Skeletal muscle satellite cell (primary cell): ENCODE results near the gene MVB12B.

ENCODE experiments used
- H3K27me3 ChIP-seq: 2 replicates; pipeline ENCODE4 v1.7.0; 2013; ENCODE audit warnings: low read length; ENCODE audit not compliant: control insufficient read depth, insufficient read depth
- H3K36me3 ChIP-seq: 2 replicates; pipeline ENCODE4 v1.7.0; 2013; ENCODE audit warnings: mild to moderate bottlenecking, control low read depth, low read length; ENCODE audit not compliant: insufficient read depth
- H3K4me1 ChIP-seq: 2 replicates; pipeline ENCODE4 v1.7.0; 2013; ENCODE audit warnings: low read length; ENCODE audit not compliant: control insufficient read depth, insufficient read depth
- H3K4me2 ChIP-seq: 2 replicates; pipeline ENCODE4 v1.7.0; 2013; ENCODE audit warnings: mild to moderate bottlenecking, low read length
- H3K4me3 ChIP-seq: 2 replicates; pipeline ENCODE4 v1.7.0; 2013; ENCODE audit warnings: low read length
- H3K9ac ChIP-seq: 2 replicates; pipeline ENCODE4 v1.7.0; 2013; ENCODE audit warnings: mild to moderate bottlenecking, low read depth, low read length, moderate library complexity
- H3K9me3 ChIP-seq: replicated peaks from 2 replicates; pipeline ENCODE4 v1.7.0; 2013; ENCODE audit warnings: mild to moderate bottlenecking, control low read depth, low read length

Gene MVB12B

DNA sequence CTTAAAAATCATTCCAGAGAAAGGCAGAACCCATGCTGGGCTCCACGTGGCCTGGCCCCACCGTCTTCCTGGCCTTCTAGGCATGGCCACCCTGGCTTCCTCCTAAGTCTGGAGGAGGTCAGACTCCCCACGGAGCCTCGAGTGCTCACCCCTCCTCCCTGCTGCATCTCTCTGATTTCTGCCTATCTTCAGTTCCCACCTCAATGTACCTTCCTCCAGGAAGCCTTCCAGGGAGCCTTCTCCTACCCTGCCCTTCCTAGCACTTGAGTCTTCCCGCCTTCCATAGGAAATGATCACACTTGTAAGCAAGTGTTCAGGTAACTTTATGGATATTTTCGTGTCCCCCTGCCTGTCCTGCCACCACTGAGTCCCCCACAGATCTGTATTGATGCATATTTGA lies 92.0 kb downstream of the MVB12B start:
- peaks cover 2% of the 10 kb centered on the region for H3K4me1 ChIP-seq
- H3K4me2 ChIP-seq, result no peak overlapping the region
- no peak overlapping the region for H3K9ac ChIP-seq
- no peak overlapping the region for H3K4me3 ChIP-seq
- H3K9me3 ChIP-seq, result no peaks in the 10 kb centered on the region
- no peaks in the 10 kb centered on the region for H3K27me3 ChIP-seq
- H3K36me3 ChIP-seq, result no peaks in the 10 kb centered on the region

DNA sequence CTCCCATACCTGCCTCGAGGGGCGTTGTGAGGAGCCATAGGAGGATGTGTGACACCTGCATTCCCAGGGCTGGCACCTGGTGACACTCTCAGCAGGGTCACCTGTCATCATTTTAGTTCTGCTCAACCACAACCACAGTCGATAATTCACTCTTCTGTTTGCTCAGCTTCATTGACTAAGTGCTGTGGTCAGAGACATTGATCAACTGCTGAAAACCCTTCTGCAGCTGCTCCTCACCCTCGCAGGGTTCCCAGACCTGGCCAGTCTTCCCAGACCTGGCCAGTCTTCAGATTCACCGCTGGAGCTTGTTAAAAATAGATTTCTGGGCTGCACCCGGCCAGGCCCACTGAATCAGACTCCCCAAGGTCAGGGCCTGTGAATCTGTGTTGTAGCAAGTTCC lies 92.8 kb downstream of the MVB12B start:
- Histone ChIP-seq H3K4me2 (no peak overlapping the region), H3K4me3 (no peak overlapping the region), H3K36me3 (no peaks in the 10 kb centered on the region), H3K27me3 (no peaks in the 10 kb centered on the region), H3K9me3 (no peaks in the 10 kb centered on the region), H3K9ac (no peak overlapping the region), H3K4me1 (peaks cover 2% of the 10 kb centered on the region)

DNA sequence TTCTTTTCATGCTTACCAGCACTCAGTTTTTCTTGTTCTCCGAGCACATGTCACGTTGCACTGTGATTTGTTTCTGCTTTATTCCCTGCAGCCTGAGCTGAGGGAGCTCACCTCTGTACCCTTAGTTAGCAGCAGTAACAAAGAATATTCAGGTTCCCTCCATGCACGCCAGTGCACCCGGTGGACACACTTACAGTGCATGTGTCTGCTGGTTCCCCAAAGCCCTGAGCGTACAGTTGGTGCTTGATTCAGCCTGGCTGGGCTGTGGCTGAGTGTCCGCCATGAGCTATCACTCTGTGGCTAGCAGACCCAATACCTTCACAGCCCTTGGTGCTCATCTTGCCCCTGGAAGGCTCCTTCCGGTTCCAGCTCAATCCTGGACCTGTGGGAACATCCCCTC lies 93.5 kb downstream of the MVB12B start:
- Histone ChIP-seq H3K9ac (no peak overlapping the region), H3K4me1 (peaks cover 2% of the 10 kb centered on the region), H3K9me3 (no peaks in the 10 kb centered on the region), H3K4me3 (no peak overlapping the region), H3K36me3 (no peaks in the 10 kb centered on the region), H3K4me2 (no peak overlapping the region), H3K27me3 (no peaks in the 10 kb centered on the region)

DNA sequence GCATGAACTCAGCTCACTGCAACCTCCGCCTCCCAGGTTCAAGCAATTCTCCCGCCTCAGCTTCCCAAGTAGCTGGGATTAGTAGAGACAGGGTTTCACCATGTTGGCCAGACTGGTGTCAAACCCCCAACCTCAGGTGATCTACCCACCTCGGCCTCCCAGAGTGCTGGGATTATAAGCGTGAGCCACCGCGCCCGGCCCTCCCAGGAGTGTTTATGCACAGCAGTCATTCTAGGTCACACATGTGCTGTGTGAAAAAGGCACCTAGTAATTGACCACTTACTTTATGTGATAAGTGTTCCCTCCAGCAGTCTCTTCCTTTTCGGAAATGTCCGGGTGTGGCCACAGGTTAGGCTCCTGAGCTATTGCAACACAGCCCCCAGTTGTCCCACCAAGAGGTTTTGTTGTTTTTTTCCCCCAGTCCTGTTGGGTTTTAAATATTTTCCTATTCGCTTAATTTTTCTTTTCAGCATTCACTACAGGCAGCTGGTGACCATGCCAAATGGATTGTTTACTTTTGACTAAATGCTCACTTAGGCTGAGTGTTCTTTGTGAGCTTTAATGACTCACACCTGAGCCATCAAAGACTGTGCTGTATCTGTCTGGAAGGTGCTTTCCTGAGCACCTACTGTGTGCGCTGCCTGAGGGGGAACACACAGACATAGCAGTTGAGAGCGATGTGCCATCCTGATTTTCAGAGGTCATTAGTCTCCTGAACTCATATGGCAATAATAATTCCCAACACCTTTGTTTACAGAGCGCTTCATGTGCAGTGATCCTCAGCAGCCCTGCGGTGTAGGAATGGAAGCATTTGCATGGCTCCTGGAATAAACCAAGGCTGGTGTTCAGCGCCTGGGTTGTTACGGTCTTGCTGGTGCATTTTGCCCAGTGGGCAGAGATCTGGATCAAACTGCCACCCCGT lies 94.3 kb downstream of the MVB12B start:
- no peak overlapping the region for H3K4me2 ChIP-seq
- H3K4me1 ChIP-seq, result peaks cover 2% of the 10 kb centered on the region
- no peak overlapping the region for H3K4me3 ChIP-seq
- H3K9ac ChIP-seq, result no peak overlapping the region
- H3K36me3 ChIP-seq, result no peaks in the 10 kb centered on the region
- no peaks in the 10 kb centered on the region for H3K9me3 ChIP-seq
- no peaks in the 10 kb centered on the region for H3K27me3 ChIP-seq

DNA sequence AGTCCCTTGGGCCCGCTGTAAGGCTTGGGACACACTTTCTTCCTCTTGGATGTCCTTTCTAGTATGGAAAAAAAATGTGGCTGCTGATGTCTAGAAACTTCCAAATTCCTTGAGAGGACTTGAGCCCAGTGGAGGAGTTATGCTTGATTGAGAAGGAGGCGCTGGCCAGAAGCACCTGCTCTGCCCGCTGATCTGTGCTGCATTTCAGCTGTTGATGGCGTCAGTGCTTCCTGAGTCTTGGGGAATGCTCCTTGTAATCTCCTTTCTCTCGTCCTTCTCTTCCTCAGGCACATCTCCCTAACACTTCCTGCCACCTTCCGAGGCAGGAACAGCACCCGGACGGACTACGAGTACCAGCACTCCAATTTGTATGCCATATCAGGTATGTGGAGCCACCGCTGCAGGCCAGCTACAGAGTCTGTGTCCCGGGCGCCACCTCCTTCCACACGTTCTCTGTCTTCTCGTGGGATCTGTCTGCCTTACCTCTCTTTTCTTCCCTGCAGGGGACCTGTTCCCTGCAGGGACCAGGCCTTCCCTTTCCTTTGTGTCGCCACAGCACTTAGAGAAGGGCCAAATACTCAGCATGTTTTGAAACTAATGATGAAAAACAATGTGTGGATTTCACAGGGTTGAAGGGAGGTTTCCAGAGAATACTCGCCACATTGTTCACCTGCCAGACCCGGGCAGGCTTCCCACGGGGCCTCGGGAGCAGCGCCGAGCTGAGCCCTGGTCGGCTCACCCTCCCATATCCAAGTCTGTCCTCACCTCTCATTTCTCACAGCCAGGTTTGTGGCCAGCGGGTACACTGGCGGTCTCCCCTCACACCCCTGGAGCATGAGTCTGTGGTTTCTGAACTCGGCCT lies 95.2 kb downstream of the MVB12B start:
- Histone ChIP-seq H3K4me2 (no peak overlapping the region), H3K27me3 (no peaks in the 10 kb centered on the region), H3K9me3 (no peaks in the 10 kb centered on the region), H3K4me1 (peaks cover 2% of the 10 kb centered on the region), H3K9ac (no peak overlapping the region), H3K36me3 (no peaks in the 10 kb centered on the region), H3K4me3 (no peak overlapping the region)

DNA sequence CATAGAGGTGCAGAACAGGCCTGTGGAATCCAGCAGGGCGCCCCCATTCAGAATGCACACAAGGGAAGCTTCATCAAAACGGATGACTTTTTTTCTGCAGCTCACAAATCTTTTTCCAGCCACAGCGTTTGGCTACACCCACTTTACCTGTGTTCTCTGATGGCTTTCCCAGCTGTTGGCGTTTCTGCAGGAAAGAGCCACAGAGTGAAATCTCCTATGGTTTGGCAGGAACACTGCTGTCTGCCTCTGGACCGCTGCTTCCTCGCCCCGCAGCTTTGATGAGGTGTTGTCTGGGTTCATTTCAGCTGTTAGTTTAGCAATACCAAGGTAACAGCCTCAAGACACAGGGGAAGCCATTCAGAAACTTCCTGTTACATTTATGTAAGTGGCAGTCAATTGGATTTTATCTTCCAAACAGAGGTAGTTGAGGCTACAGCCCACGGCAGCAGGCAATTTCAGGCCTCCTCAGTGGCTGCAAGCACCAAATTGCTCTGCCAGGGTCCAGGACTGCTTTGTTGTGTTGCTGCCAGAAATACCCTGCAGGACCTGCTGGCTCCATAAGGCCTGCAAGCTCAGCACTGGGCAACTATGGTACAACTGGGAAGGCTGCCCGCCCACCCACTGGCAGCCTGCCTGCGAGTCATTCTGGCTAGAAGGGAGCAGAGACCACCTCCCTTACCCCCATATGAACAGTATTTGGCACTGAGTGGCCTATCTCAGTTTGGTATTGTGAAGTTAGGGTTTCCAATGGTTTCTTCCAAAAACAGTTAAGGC lies 96.7 kb downstream of the MVB12B start:
- H3K36me3 ChIP-seq, result no peaks in the 10 kb centered on the region
- no peak overlapping the region for H3K9ac ChIP-seq
- H3K4me3 ChIP-seq, result no peak overlapping the region
- H3K4me2 ChIP-seq, result no peak overlapping the region
- peaks cover 2% of the 10 kb centered on the region for H3K4me1 ChIP-seq
- no peaks in the 10 kb centered on the region for H3K9me3 ChIP-seq
- no peaks in the 10 kb centered on the region for H3K27me3 ChIP-seq

DNA sequence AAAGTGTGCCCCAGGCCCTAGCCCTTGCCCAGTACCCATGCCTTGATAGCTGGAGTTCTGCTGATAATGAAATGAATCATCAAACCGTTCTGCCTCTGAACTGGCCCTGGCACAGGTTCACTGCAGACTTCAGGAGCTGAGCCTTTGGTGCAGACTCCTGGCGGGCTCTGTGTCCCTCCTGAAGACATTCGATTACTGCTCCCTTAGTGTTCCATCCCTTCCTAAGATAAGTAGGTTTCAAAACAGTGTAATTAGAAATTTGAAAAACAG lies 97.2 kb downstream of the MVB12B start:
- H3K4me3 ChIP-seq, result no peak overlapping the region
- H3K4me1 ChIP-seq, result peaks cover 2% of the 10 kb centered on the region
- H3K9me3 ChIP-seq, result no peaks in the 10 kb centered on the region
- no peak overlapping the region for H3K4me2 ChIP-seq
- no peaks in the 10 kb centered on the region for H3K36me3 ChIP-seq
- H3K27me3 ChIP-seq, result no peaks in the 10 kb centered on the region
- H3K9ac ChIP-seq, result no peak overlapping the region

DNA sequence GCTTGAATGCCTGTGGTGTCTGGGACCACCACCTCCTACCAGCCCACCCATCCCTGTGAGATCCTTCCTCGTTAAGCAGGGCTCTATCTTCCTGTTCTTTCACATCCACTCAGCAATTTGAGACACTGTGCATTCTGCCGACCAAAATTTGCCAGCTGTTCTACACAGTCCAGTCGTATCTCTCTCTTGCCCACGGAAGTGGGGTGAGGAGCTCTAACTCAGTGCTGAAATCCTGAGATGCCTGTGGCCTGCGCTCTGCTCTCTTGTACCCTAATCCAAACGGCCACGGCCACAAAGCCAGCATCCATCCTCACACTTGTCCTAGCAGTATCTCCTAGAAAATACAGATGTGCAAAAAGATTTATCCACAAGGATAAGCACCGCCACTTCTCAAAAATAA lies 97.9 kb downstream of the MVB12B start:
- Histone ChIP-seq H3K9ac (no peak overlapping the region), H3K27me3 (no peaks in the 10 kb centered on the region), H3K4me1 (peaks cover 2% of the 10 kb centered on the region), H3K36me3 (no peaks in the 10 kb centered on the region), H3K4me2 (no peak overlapping the region), H3K9me3 (no peaks in the 10 kb centered on the region), H3K4me3 (no peak overlapping the region)

DNA sequence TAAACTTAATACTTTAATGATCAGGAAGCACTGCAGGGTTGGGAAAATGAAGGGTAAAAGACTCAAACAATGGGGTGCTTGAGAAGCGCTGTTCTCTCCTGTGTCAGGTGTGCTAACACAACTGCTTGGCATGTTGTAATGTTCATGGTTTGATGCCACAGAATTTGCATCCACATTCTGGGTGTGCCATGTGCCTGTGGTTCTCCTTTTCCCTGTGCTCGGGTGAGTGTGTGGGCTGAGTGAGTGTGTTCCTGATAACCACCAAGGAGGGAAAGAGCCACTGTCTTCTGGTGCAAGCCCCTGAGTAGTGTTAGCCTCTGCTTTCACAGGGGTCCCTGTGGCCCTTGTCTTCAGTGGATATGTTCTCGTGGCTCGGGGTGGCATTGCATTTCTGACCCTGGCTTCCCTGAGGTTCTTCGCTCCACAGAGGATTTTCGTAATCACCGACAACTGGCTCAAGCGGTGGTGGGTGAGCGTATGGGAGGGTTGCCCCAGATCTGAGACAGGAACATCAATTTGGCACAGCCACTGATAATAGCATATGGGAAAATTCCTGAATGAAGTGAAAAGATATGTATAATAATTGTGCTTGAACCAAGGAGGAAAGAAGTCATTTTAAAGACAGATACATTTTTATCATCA lies 102.0 kb downstream of the MVB12B start:
- Histone ChIP-seq H3K4me1 (no peaks in the 10 kb centered on the region), H3K9ac (no peak overlapping the region), H3K9me3 (no peaks in the 10 kb centered on the region), H3K4me3 (no peak overlapping the region), H3K4me2 (no peak overlapping the region), H3K36me3 (no peaks in the 10 kb centered on the region), H3K27me3 (no peaks in the 10 kb centered on the region)

DNA sequence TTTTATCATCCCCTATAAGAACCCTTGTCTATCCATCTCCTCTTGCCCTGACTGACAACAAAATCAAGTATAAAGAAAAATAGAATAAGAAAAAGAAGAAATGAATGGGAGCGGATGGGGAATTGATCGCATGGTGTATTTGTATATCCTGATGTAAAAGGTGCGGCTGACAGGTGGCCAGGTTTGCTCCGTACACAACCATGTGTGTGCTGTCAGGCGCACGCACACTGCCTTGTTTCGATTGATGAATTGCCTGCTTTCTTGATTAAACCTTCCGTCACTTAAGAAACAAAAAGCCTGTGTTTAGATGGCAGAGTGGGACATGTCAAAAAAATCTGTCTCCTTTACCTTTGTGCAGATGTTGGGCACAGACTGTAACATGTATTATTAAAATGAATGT lies 102.6 kb downstream of the MVB12B start:
- Histone ChIP-seq H3K4me1 (no peaks in the 10 kb centered on the region), H3K9ac (no peak overlapping the region), H3K9me3 (no peaks in the 10 kb centered on the region), H3K4me2 (no peak overlapping the region), H3K36me3 (no peaks in the 10 kb centered on the region), H3K27me3 (no peaks in the 10 kb centered on the region), H3K4me3 (no peak overlapping the region)

DNA sequence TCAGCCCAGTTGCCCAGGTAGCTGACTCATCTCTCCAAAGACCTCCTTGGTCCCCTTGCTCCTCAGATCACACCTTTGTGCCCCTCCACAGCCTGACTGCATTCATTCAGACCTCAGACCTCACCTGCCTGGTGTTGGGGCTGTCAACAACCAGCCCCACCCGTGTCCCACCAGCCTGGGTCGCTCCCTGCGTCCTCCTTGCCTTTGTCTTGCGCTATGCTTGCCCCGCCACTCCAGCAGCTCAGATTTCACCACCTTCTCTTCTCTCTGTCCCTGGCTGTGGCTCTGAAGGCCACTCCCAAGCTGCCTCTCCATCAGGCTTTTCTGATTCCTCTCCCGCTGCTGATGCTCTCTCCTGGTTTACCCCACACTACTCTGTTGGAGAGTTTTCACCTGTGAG lies 103.5 kb downstream of the MVB12B start:
- Histone ChIP-seq H3K27me3 (no peaks in the 10 kb centered on the region), H3K4me2 (no peak overlapping the region), H3K36me3 (no peaks in the 10 kb centered on the region), H3K4me3 (no peak overlapping the region), H3K9me3 (no peaks in the 10 kb centered on the region), H3K4me1 (no peaks in the 10 kb centered on the region), H3K9ac (no peak overlapping the region)
